Subcutaneous abdominal adipose tissue (tissue), 5 donors: Measurements from ENCODE around the gene IL9R.
"Not testable (repeated sequence)": the region's sequence is repeated elsewhere in the genome, so short reads cannot be mapped to it uniquely, and the experiment has no call there.

ENCODE experiments used
- H3K27ac ChIP-seq: one replicate; pipeline ENCODE4 v1.7.0; 2013; ENCODE audit warnings: low read depth, mild to moderate bottlenecking, inconsistent platforms, low read length, moderate library complexity
- H3K27me3 ChIP-seq, 5 donors: one replicate each; pipeline ENCODE4 v1.7.0; 2013; ENCODE audit warnings: low read length in 5 of 5, inconsistent platforms in 1 of 5; ENCODE audit not compliant: control insufficient read depth in 5 of 5, insufficient read depth in 4 of 5
- H3K36me3 ChIP-seq, 5 donors: one replicate each; pipeline ENCODE4 v1.7.0; 2013; ENCODE audit warnings: low read length in 5 of 5; ENCODE audit not compliant: control insufficient read depth in 5 of 5, insufficient read depth in 5 of 5
- H3K4me1 ChIP-seq, 5 donors: one replicate each; pipeline ENCODE4 v1.7.0; 2013; ENCODE audit warnings: low read length in 5 of 5, mild to moderate bottlenecking in 3 of 5, moderate library complexity in 1 of 5; ENCODE audit not compliant: control insufficient read depth in 5 of 5, insufficient read depth in 5 of 5
- H3K4me3 ChIP-seq, 5 donors: one replicate each; pipeline ENCODE4 v1.7.0; 2013; ENCODE audit warnings: low read length in 5 of 5, low read depth in 1 of 5
- H3K9ac ChIP-seq, 5 donors: one replicate each; pipeline ENCODE4 v1.7.0; 2013; ENCODE audit warnings: low read length in 5 of 5, mild to moderate bottlenecking in 4 of 5, moderate library complexity in 3 of 5
- H3K9me3 ChIP-seq, 5 donors: one replicate each; pipeline ENCODE4 v1.7.0; 2013; ENCODE audit warnings: low read length in 5 of 5; ENCODE audit not compliant: control insufficient read depth in 5 of 5
- donor health status: healthy.
- donor health status: healthy.
- donor health status: healthy.
- donor health status: healthy.
- donor health status: healthy.

The IL9R gene

DNA sequence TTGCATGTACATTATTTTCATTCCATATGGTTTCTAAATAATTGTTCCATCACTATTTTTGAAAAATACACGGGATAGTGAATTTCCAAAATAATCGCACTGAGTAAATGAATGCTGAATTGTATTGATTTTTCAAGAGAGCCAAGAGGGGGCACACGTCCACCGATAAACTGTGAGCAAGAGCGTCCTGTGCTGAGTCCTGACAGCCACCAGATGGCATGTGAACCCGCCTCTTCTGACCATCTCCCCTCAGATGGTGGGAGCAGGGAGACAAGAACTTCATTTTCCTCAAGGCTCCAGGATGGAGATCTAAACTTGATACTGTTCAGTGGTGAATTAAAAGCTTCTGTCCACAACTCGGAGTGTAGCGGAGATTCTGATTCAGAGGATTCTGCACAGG lies 30.6 kb upstream of the IL9R start:
- Histone ChIP-seq H3K27ac (no peak overlapping the region), H3K9me3 (peaks cover 3 to 21% (median 17%) of the 10 kb centered on the region in 5 donors), H3K9ac (no peak overlapping the region), H3K27me3 (peaks cover 0 to 3% (median 0%) of the 10 kb centered on the region in 5 donors), H3K4me3 (no peak overlapping the region), H3K4me1 (no peaks in the 10 kb centered on the region), H3K36me3 (no peaks in the 10 kb centered on the region)

GRCh38 chrX:155967653-155968325 lies 29.7 kb upstream of the IL9R start:
- Histone ChIP-seq H3K4me1 (no peaks in the 10 kb centered on the region), H3K4me3 (no peak overlapping the region), H3K27me3 (peaks cover 0 to 3% (median 0%) of the 10 kb centered on the region in 5 donors), H3K36me3 (no peaks in the 10 kb centered on the region), H3K27ac (no peak overlapping the region), H3K9me3 (peaks cover 3 to 20% (median 17%) of the 10 kb centered on the region in 5 donors), H3K9ac (no peak overlapping the region)

GRCh38 chrX:155968326-155968661 lies 29.2 kb upstream of the IL9R start:
- no peaks in the 10 kb centered on the region for H3K36me3 ChIP-seq
- peaks cover 2 to 18% (median 13%) of the 10 kb centered on the region in 5 donors for H3K9me3 ChIP-seq
- peaks cover 0 to 3% (median 0%) of the 10 kb centered on the region in 5 donors for H3K27me3 ChIP-seq
- H3K4me3 ChIP-seq: no peak overlapping the region
- H3K9ac ChIP-seq: no peak overlapping the region
- no peak overlapping the region for H3K27ac ChIP-seq
- no peaks in the 10 kb centered on the region for H3K4me1 ChIP-seq

- peaks cover 0 to 3% (median 0%) of the 10 kb centered on the region in 5 donors for H3K27me3 ChIP-seq
Measured at GRCh38 chrX:155968791-155969190, 28.7 kb upstream of the IL9R start.

GRCh38 chrX:155971658-155972057 lies 25.8 kb upstream of the IL9R start:
- H3K9me3 ChIP-seq, H3K4me1 ChIP-seq, H3K27me3 ChIP-seq, H3K36me3 ChIP-seq, H3K4me3 ChIP-seq, H3K27ac ChIP-seq, H3K9ac ChIP-seq: not testable (repeated sequence)

More at GRCh38 chrX:155968791-155969190, 28.7 kb upstream of the IL9R start:
- H3K4me1 ChIP-seq: no peaks in the 10 kb centered on the region
- H3K4me3 ChIP-seq: no peak overlapping the region
- H3K36me3 ChIP-seq: no peaks in the 10 kb centered on the region
- no peak overlapping the region for H3K27ac ChIP-seq
- no peak overlapping the region for H3K9ac ChIP-seq
- H3K9me3 ChIP-seq: peaks cover 0 to 15% (median 8%) of the 10 kb centered on the region in 5 donors

- H3K27ac ChIP-seq, H3K4me1 ChIP-seq, H3K9me3 ChIP-seq, H3K27me3 ChIP-seq, H3K4me3 ChIP-seq, H3K36me3 ChIP-seq, H3K9ac ChIP-seq: not testable (repeated sequence)
Measured at GRCh38 chrX:155972241-155972640, 25.3 kb upstream of the IL9R start.

DNA sequence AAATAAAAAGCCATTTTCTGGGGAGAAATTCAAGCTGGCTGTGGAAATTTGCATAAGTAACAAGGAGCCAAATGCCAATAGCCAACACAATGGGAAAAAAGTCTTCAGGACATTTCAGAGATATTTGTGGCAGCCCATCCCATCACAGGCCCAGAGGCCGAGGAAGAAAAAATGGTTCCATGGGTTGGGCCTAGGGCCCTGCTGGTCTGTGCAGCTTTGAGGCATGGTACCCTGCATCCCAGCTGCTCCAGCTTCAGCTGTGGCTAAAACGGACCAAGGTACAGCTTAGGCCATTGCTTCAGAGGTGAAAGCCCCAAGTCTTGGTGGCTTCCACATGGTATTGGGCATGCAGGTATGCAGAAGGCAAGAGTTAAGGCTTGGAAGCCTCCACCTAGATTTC lies 14.2 kb upstream of the IL9R start:
- no peak overlapping the region for H3K9ac ChIP-seq
- H3K4me3 ChIP-seq: no peak overlapping the region
- no peaks in the 10 kb centered on the region for H3K27me3 ChIP-seq
- no peaks in the 10 kb centered on the region for H3K4me1 ChIP-seq
- no peak overlapping the region for H3K27ac ChIP-seq
- peaks cover 0 to 10% (median 0%) of the 10 kb centered on the region in 5 donors for H3K9me3 ChIP-seq
- H3K36me3 ChIP-seq: no peaks in the 10 kb centered on the region

- H3K27ac ChIP-seq: no peak overlapping the region
- no peak overlapping the region for H3K4me3 ChIP-seq
- no peaks in the 10 kb centered on the region for H3K27me3 ChIP-seq
- no peak overlapping the region for H3K9ac ChIP-seq
- H3K36me3 ChIP-seq: no peaks in the 10 kb centered on the region
- no peaks in the 10 kb centered on the region for H3K4me1 ChIP-seq
- H3K9me3 ChIP-seq: peaks cover 0 to 10% (median 0%) of the 10 kb centered on the region in 5 donors
Measured at GRCh38 chrX:155985208-155985607, 12.3 kb upstream of the IL9R start.

DNA sequence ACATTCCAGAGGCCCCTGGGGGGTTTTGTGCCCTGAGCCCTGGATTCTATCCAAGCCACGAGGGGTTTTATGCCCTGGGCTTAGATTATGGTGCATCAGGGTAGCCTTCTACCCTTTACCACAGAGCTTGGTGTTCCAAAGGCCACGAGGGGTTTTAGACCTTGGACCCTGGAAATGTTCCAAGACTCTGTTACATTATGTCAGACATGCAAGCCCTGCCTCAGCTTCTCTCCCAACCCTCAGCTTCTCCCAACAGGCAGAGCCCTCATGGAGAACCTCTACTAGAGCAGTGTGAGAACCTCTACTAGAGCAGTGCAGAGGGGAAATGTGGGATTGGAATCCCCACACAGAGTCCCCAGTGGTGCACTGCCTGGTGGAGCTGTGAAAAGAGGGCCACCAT lies 10.5 kb upstream of the IL9R start:
- H3K9ac ChIP-seq, H3K4me1 ChIP-seq, H3K4me3 ChIP-seq, H3K36me3 ChIP-seq, H3K27me3 ChIP-seq, H3K27ac ChIP-seq: not testable (repeated sequence)
- H3K9me3 ChIP-seq: peaks cover 0 to 10% (median 0%) of the 10 kb centered on the region in 5 donors

- Histone ChIP-seq H3K36me3 (no peaks in the 10 kb centered on the region), H3K9me3 (peaks cover 0 to 3% (median 0%) of the 10 kb centered on the region in 5 donors), H3K9ac (no peak overlapping the region), H3K27ac (no peak overlapping the region), H3K4me3 (no peak overlapping the region), H3K4me1 (no peaks in the 10 kb centered on the region), H3K27me3 (peaks cover 0 to 2% (median 0%) of the 10 kb centered on the region in 5 donors)
Measured at GRCh38 chrX:155988859-155989258, 8.6 kb upstream of the IL9R start.
